GM19397 (cell line): ENCODE data around the gene FBXL13.

Experiments
- ATAC-seq: cut with Tn5 transposase; IDR thresholded peaks from one replicate; pipeline ENCODE4 v1.9.1; 2021; ENCODE audit warnings: mild to moderate bottlenecking, moderate library complexity; ENCODE audit not compliant: unreplicated experiment

The FBXL13 gene

GRCh38 chr7:102943423-102944169, 131.0 kb downstream of the FBXL13 start:
- no peak for ATAC-seq

- no peak for ATAC-seq
Measured at GRCh38 chr7:102942868-102943267, 131.7 kb downstream of the FBXL13 start.

- ATAC-seq = no peak
Measured at GRCh38 chr7:102942181-102942866, 132.3 kb downstream of the FBXL13 start.

GRCh38 chr7:102938679-102939078, 135.9 kb downstream of the FBXL13 start:
- no peak for ATAC-seq

- no peak for ATAC-seq
Measured at GRCh38 chr7:102935450-102936115, 139.0 kb downstream of the FBXL13 start.

- no peak for ATAC-seq
Measured at GRCh38 chr7:102934701-102935100, 139.9 kb downstream of the FBXL13 start.

GRCh38 chr7:102934239-102934638, 140.4 kb downstream of the FBXL13 start:
- ATAC-seq = no peak

- no peak for ATAC-seq
Measured at GRCh38 chr7:102933763-102934162, 140.8 kb downstream of the FBXL13 start.

- no peak for ATAC-seq
Measured at GRCh38 chr7:102931757-102932156, 142.8 kb downstream of the FBXL13 start.

- ATAC-seq = no peak
Measured at GRCh38 chr7:102927312-102927933, 147.2 kb downstream of the FBXL13 start.

- ATAC-seq = no peak
Measured at GRCh38 chr7:102926783-102927140, 147.8 kb downstream of the FBXL13 start.

GRCh38 chr7:102925976-102926782, 148.4 kb downstream of the FBXL13 start:
- no peak for ATAC-seq

GRCh38 chr7:102918845-102919244, 155.8 kb downstream of the FBXL13 start:
- ATAC-seq = no peak

GRCh38 chr7:102917436-102918353, 156.9 kb downstream of the FBXL13 start:
- ATAC-seq = no peak

- no peak for ATAC-seq
Measured at GRCh38 chr7:102916881-102917280, 157.7 kb downstream of the FBXL13 start.

- ATAC-seq = no peak
Measured at GRCh38 chr7:102916426-102916825, 158.2 kb downstream of the FBXL13 start.

- ATAC-seq = no peak
Measured at GRCh38 chr7:102914585-102914984, 160.0 kb downstream of the FBXL13 start.

- ATAC-seq = no peak
Measured at GRCh38 chr7:102913826-102914225, 160.8 kb downstream of the FBXL13 start.

- no peak for ATAC-seq
Measured at GRCh38 chr7:102912742-102913141, 161.9 kb downstream of the FBXL13 start, which contains the start of gene LRRC17. TSS of gene LRRC17 (plus strand) at chr7:102913000. CDS start at chr7:102933914, 20,914 bp downstream.
